Stimulated activated CD8-positive, alpha-beta memory T cell treated with anti-CD3 and anti-CD28 coated beads, Interleukin-4, amount 100 ng/mL, for 48 hours (primary cell): ENCODE results near the gene CST3.
"Not testable (repeated sequence)": the region's sequence is repeated elsewhere in the genome, so short reads cannot be mapped to it uniquely, and the experiment has no call there.

ENCODE experiments used
- DNase-seq: peaks from one replicate; pipeline ENCODE4 v3.0.0-alpha.2; 2020

The CST3 gene

GRCh38 chr20:23627501-23627900 lies 10.3 kb downstream of the CST3 start:
- DNase-seq = no peak

- no peak for DNase-seq
These were observed 11.6 kb downstream of the CST3 start for GRCh38 chr20:23626040-23626620.

GRCh38 chr20:23625236-23625964 lies 12.4 kb downstream of the CST3 start:
- no peak for DNase-seq

GRCh38 chr20:23624324-23624691 lies 13.4 kb downstream of the CST3 start:
- DNase-seq = no peak

GRCh38 chr20:23623666-23624323 lies 14.0 kb downstream of the CST3 start:
- no peak for DNase-seq

- no peak for DNase-seq
These were observed 14.9 kb downstream of the CST3 start for GRCh38 chr20:23622839-23623343.

GRCh38 chr20:23622401-23622800 lies 15.4 kb downstream of the CST3 start:
- not testable (repeated sequence) for DNase-seq

GRCh38 chr20:23620670-23621386 lies 16.9 kb downstream of the CST3 start:
- not testable (repeated sequence) for DNase-seq

- DNase-seq = no peak
These were observed 23.6 kb downstream of the CST3 start for GRCh38 chr20:23614163-23614562.

GRCh38 chr20:23613676-23614075 lies 24.1 kb downstream of the CST3 start:
- DNase-seq = no peak

GRCh38 chr20:23612396-23612795 lies 25.4 kb downstream of the CST3 start:
- DNase-seq = no peak

GRCh38 chr20:23609486-23610109 lies 28.2 kb downstream of the CST3 start:
- no peak for DNase-seq

- DNase-seq = no peak
These were observed 29.4 kb downstream of the CST3 start for GRCh38 chr20:23608251-23608846.

- no peak for DNase-seq
These were observed 30.1 kb downstream of the CST3 start for GRCh38 chr20:23607497-23608245.

GRCh38 chr20:23606652-23607049 lies 31.1 kb downstream of the CST3 start:
- DNase-seq = peak; percentile 86

GRCh38 chr20:23605867-23606651 lies 31.7 kb downstream of the CST3 start, which contains the start of gene CST9:
CST9 (minus strand) TSS chr20:23605917; CDS start chr20:23605864, 53 bp downstream.
- no peak for DNase-seq

GRCh38 chr20:23604306-23604705 lies 33.4 kb downstream of the CST3 start:
- DNase-seq = no peak

- DNase-seq = no peak
These were observed 34.4 kb downstream of the CST3 start for GRCh38 chr20:23603321-23603720.

- DNase-seq = no peak
These were observed 35.1 kb downstream of the CST3 start for GRCh38 chr20:23602699-23603098.

- no peak for DNase-seq
These were observed 35.5 kb downstream of the CST3 start for GRCh38 chr20:23602241-23602640.

GRCh38 chr20:23601715-23602114 lies 36.0 kb downstream of the CST3 start:
- no peak for DNase-seq
